Gastroesophageal sphincter (tissue), 4 donors: ENCODE data around the gene ERAS. TPM values are rescaled to one million over a fixed set of nuclear protein-coding genes. Genes with fewer than 3 reads are reported as not detected.

Experiments used
- ATAC-seq: fragments of 150-250 bp; one replicate; pipeline ENCODE4 v1.9.1; 2016; ENCODE audit warnings: mild to moderate bottlenecking, moderate library complexity
- H3K27ac ChIP-seq, 4 donors: fragments of 200-600 bp; sonication (generic) in 3 of 4; 1 replicate in 3 of 4; 2 replicates in 1 of 4; pipeline ENCODE4 v1.5.1; 2016 to 2019
- H3K27me3 ChIP-seq: fragments of 200-600 bp; sonication (generic); one replicate; pipeline ENCODE4 v1.5.1; 2019
- H3K36me3 ChIP-seq, 2 donors: fragments of 200-600 bp; sonication (generic); one replicate each; pipeline ENCODE4 v1.5.1; 2019; ENCODE audit warnings: control low read depth in 1 of 2
- H3K4me1 ChIP-seq, 3 donors: fragments of 200-600 bp; sonication (generic); 1 replicate in 2 of 3; 2 replicates in 1 of 3; pipeline ENCODE4 v1.5.1; 2016 to 2019; ENCODE audit warnings: control low read depth in 2 of 3
- H3K4me3 ChIP-seq, 2 donors: fragments of 200-600 bp; sonication (generic); one replicate each; pipeline ENCODE4 v1.5.1; 2019; ENCODE audit warnings: mild to moderate bottlenecking in 1 of 2, moderate library complexity in 1 of 2
- H3K9me3 ChIP-seq, 3 donors: fragments of 200-600 bp; sonication (generic); one replicate each; pipeline ENCODE4 v1.5.1; 2017 to 2019; ENCODE audit warnings: control low read depth in 2 of 3
- CTCF ChIP-seq, 4 experiments: fragments of 200-600 bp in 2 of 4; fragments of 450-650 bp in 2 of 4; sonication (generic) in 1 of 4; IDR thresholded peaks; one replicate each; pipeline ENCODE4 v1.5.1; 2017 to 2019; ENCODE audit warnings: antibody characterized with exemption in 4 of 4, mild to moderate bottlenecking in 2 of 4, moderate library complexity in 2 of 4
- EP300 ChIP-seq: sonication (generic); formaldehyde crosslinking; IDR thresholded peaks from one replicate; pipeline ENCODE4 v1.6.1; 2017; ENCODE audit warnings: antibody characterized with exemption, mild to moderate bottlenecking
- POLR2A ChIP-seq, 2 donors: fragments of 450-650 bp; IDR thresholded peaks; one replicate each; pipeline ENCODE4 v1.6.1; 2017; ENCODE audit warnings: antibody characterized with exemption in 2 of 2, mild to moderate bottlenecking in 2 of 2, moderate library complexity in 1 of 2
- POLR2AphosphoS5 ChIP-seq: sonication (generic); formaldehyde crosslinking; IDR thresholded peaks from one replicate; pipeline ENCODE4 v1.6.1; 2017; ENCODE audit warnings: antibody characterized with exemption
- WGBS, 2 donors: methylation state at CpG; one replicate each; pipeline ENCODE4 v1.1.5; 2018; ENCODE audit warnings: low coverage in 1 of 2; 5-methylcytosine and 5-hydroxymethylcytosine counted together
- total RNA-seq, 4 donors: library from RNA; depleted of rRNA; stranded (reverse); fragments of >200 nt; gene quantifications; one replicate each; pipeline ENCODE4 v1.1.0, GENCODE V29; 2016

The ERAS gene
- total RNA-seq, 4 donors from 2014 or later = not detected

DNA sequence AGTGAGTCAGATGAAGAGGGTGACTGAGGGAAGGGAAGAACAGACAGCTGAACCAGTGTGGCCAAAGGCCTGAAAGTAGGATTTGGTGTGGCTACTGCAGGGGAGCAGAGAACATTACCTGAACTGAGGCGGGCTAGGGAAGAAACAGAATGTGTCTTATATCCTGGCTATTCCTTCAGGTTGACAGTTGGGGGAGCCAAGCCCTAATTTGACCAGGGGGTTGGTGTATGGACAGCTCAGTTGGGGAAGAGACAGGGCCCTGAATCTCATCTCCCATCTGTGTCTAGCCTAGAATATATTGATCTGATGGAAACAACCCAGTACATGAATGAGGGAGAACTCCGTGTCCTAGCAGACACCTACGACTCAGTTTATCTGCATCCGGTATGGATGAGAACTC, 20.2 kb upstream of the ERAS start:
- Histone ChIP-seq H3K4me1 (peaks cover 0 to 9% (median 0%) of the 10 kb centered on the region in 3 donors), H3K36me3 (peaks cover 0 to 52% of the 10 kb centered on the region in 2 donors), H3K27me3 (no peaks in the 10 kb centered on the region), H3K27ac (no peak overlapping the region), H3K4me3 (no peak overlapping the region), H3K9me3 (no peaks in the 10 kb centered on the region)
- TF ChIP-seq POLR2A (IDR thresholded peaks at IDR 0.05) = no peak
- TF ChIP-seq EP300 = no peak
- TF ChIP-seq CTCF (IDR thresholded peaks at IDR 0.05) = no peak
- TF ChIP-seq POLR2AphosphoS5 = no peak
- no peak for ATAC-seq
- WGBS, 2 donors = 50% methylated on average over 1 of the region's 4 CpGs; no CpG with 5 or more reads in 1 of the 2 donors

- no peaks in the 10 kb centered on the region for H3K9me3 ChIP-seq
- no peak overlapping the region for H3K27ac ChIP-seq
- H3K36me3 ChIP-seq = peaks cover 0 to 85% of the 10 kb centered on the region in 2 donors
- H3K4me3 ChIP-seq = no peak overlapping the region
- no peak for ATAC-seq
- no peaks in the 10 kb centered on the region for H3K27me3 ChIP-seq
- H3K4me1 ChIP-seq = no peaks in the 10 kb centered on the region
- WGBS, 2 donors = 85% methylated on average over 6 of the region's 8 CpGs; no CpG with 5 or more reads in 1 of the 2 donors
- TF ChIP-seq EP300 (no peak), POLR2AphosphoS5 (no peak), CTCF (IDR thresholded peaks at IDR 0.05) (no peak), POLR2A (IDR thresholded peaks at IDR 0.05) (no peak)
These were observed 12.7 kb upstream of the ERAS start for GRCh38 chrX:48813644-48814043.

GRCh38 chrX:48814722-48815121, 11.6 kb upstream of the ERAS start:
- Histone ChIP-seq H3K36me3 (peaks cover 0 to 90% of the 10 kb centered on the region in 2 donors), H3K9me3 (no peaks in the 10 kb centered on the region), H3K27me3 (no peaks in the 10 kb centered on the region), H3K27ac (no peak overlapping the region), H3K4me1 (no peaks in the 10 kb centered on the region), H3K4me3 (no peak overlapping the region)
- 33% methylated on average over 1 of the region's 8 CpGs; no CpG with 5 or more reads in 1 of the 2 donors for WGBS, 2 donors
- TF ChIP-seq POLR2AphosphoS5 (no peak), CTCF (IDR thresholded peaks at IDR 0.05) (no peak), POLR2A (IDR thresholded peaks at IDR 0.05) (no peak), EP300 (no peak)
- no peak for ATAC-seq

- 100% methylated on average over 3 of the region's 8 CpGs; no CpG with 5 or more reads in 1 of the 2 donors for WGBS, 2 donors
- Histone ChIP-seq H3K36me3 (peaks cover 0 to 90% of the 10 kb centered on the region in 2 donors), H3K27me3 (no peaks in the 10 kb centered on the region)
These were observed 11.0 kb upstream of the ERAS start for GRCh38 chrX:48815266-48815665.

More at GRCh38 chrX:48815266-48815665, 11.0 kb upstream of the ERAS start:
- Histone ChIP-seq H3K4me3 (no peak overlapping the region), H3K27ac (no peak overlapping the region), H3K4me1 (no peaks in the 10 kb centered on the region), H3K9me3 (no peaks in the 10 kb centered on the region)
- TF ChIP-seq POLR2AphosphoS5 (no peak), POLR2A (IDR thresholded peaks at IDR 0.05) (no peak), CTCF (IDR thresholded peaks at IDR 0.05) (no peak), EP300 (no peak)
- no peak for ATAC-seq
